HepG2 (cell line): Measurements from ENCODE around the gene GLIS2. TPM values are rescaled to one million over a fixed set of nuclear protein-coding genes. Genes with fewer than 3 reads are reported as not detected.
A peak's percentile ranks its signal among the peaks of the same experiment; 100 is the strongest.

ENCODE experiments used
- ARNT ChIP-seq: fragments of 450-650 bp; IDR thresholded peaks from 2 replicates; pipeline ENCODE4 v1.6.1; 2017
- CERS6 ChIP-seq: sonication (generic); formaldehyde crosslinking; IDR thresholded peaks from 2 replicates; pipeline ENCODE4 v1.5.0; 2020; ENCODE audit warnings: missing genetic modification reagents
- CHCHD3 ChIP-seq: sonication (generic); formaldehyde crosslinking; IDR thresholded peaks from 2 replicates; pipeline ENCODE4 v1.8.0; 2022; ENCODE audit warnings: mild to moderate bottlenecking, missing genetic modification reagents, moderate library complexity
- CSRNP2 ChIP-seq: sonication (generic); formaldehyde crosslinking; conservative IDR thresholded peaks from 2 replicates; pipeline ENCODE4 v1.8.0; 2022; ENCODE audit warnings: low read depth, missing genetic modification reagents
- E2F5 ChIP-seq: sonication (generic); formaldehyde crosslinking; conservative IDR thresholded peaks from 2 replicates; pipeline ENCODE4 v1.4.0; 2020; ENCODE audit warnings: missing genetic modification reagents
- FOXJ3 ChIP-seq: sonication (generic); formaldehyde crosslinking; IDR thresholded peaks from 2 replicates; pipeline ENCODE4 v1.4.0; 2020; ENCODE audit warnings: missing genetic modification reagents, mild to moderate bottlenecking, borderline replicate concordance
- KLF12 ChIP-seq: sonication (generic); formaldehyde crosslinking; IDR thresholded peaks from 2 replicates; pipeline ENCODE4 v1.4.0; 2020; ENCODE audit warnings: missing genetic modification reagents, borderline replicate concordance
- MTA3 ChIP-seq: sonication (generic); formaldehyde crosslinking; IDR thresholded peaks from 2 replicates; pipeline ENCODE4 v1.4.0; 2020; ENCODE audit warnings: missing genetic modification reagents
- NR2F6 ChIP-seq, 2 experiments: IDR thresholded peaks; 2 replicates each; pipeline ENCODE4 v1.6.1; 2016; ENCODE audit warnings: antibody characterized with exemption in 1 of 2, mild to moderate bottlenecking in 1 of 2
- NRL ChIP-seq: sonication (generic); formaldehyde crosslinking; IDR thresholded peaks from 2 replicates; pipeline ENCODE4 v1.5.0; 2020; ENCODE audit warnings: missing genetic modification reagents, mild to moderate bottlenecking, moderate library complexity, borderline replicate concordance
- PHB2 ChIP-seq: fragments of 450-650 bp; IDR thresholded peaks from 2 replicates; pipeline ENCODE4 v1.6.1; 2018; ENCODE audit not compliant: partially characterized antibody
- SATB2 ChIP-seq: sonication (generic); formaldehyde crosslinking; IDR thresholded peaks from 2 replicates; pipeline ENCODE4 v1.5.0; 2020; ENCODE audit warnings: missing genetic modification reagents
- TRIM24 ChIP-seq: sonication (generic); formaldehyde crosslinking; IDR thresholded peaks from 2 replicates; pipeline ENCODE4 v1.8.0; 2022; ENCODE audit warnings: mild to moderate bottlenecking, missing genetic modification reagents
- ZBTB25 ChIP-seq: IDR thresholded peaks from 2 replicates; pipeline ENCODE4 v1.6.1; 2018; ENCODE audit warnings: missing genetic modification reagents
- ZBTB42 ChIP-seq: sonication (generic); formaldehyde crosslinking; IDR thresholded peaks from 2 replicates; pipeline ENCODE4 v1.5.0; 2020; ENCODE audit warnings: mild to moderate bottlenecking, missing genetic modification reagents
- ZNF121 ChIP-seq: sonication (generic); formaldehyde crosslinking; IDR thresholded peaks from 2 replicates; pipeline ENCODE4 v1.5.0; 2020; ENCODE audit warnings: mild to moderate bottlenecking, missing genetic modification reagents
- ZNF362 ChIP-seq: sonication (generic); formaldehyde crosslinking; IDR thresholded peaks from 2 replicates; pipeline ENCODE4 v1.4.0; 2020; ENCODE audit warnings: missing genetic modification reagents, mild to moderate bottlenecking, borderline replicate concordance
- ZNF512B ChIP-seq: sonication (generic); formaldehyde crosslinking; IDR thresholded peaks from 2 replicates; pipeline ENCODE4 v1.5.1; 2020; ENCODE audit warnings: missing genetic modification reagents, mild to moderate bottlenecking, borderline replicate concordance
- ZNF768 ChIP-seq: sonication (generic); formaldehyde crosslinking; IDR thresholded peaks from 2 replicates; pipeline ENCODE4 v1.4.0; 2020; ENCODE audit warnings: missing genetic modification reagents
- ZNF879 ChIP-seq: sonication (generic); formaldehyde crosslinking; IDR thresholded peaks from 2 replicates; pipeline ENCODE4 v1.8.1; 2023; ENCODE audit warnings: missing genetic modification reagents
- polyA plus RNA-seq, 8 experiments: library from polyadenylated mRNA; depleted of rRNA in 3 of 8; stranded (reverse) in 7 of 8; unstranded in 1 of 8; fragments of >200 nt; fragmentation: Illumina TruSeq in 4 of 8; extraction: Trizol in 4 of 8; gene quantifications; 2 replicates each; pipeline versions ENCODE4 v1.2.1 to v1.2.3, GENCODE V29; 2011 to 2016; ENCODE audit warnings: low read depth in 4 of 8, missing spikeins in 1 of 8, mixed read lengths in 1 of 8; ENCODE audit not compliant: insufficient read depth in 1 of 8
- total RNA-seq, 5 experiments: library from RNA; depleted of rRNA; stranded (reverse); fragments of >200 nt; fragmentation: Illumina TruSeq; extraction: Trizol; gene quantifications; 2 replicates each; pipeline ENCODE4 v1.2.3, GENCODE V29; 2016; ENCODE audit warnings: low read depth in 1 of 5

Gene GLIS2
- total and polyA plus RNA-seq, 2 of the 13 experiments (the other 11 are each of a cell fraction or from before 2014, with no cell fraction given) = 0.28 to 0.29 TPM

GRCh38 chr16:4358831-4359561 lies 43.1 kb downstream of the GLIS2 start (continued):
- TF ChIP-seq ZNF121 (CRISPR knock-in tag) (peak; percentile 83), ZNF768 (CRISPR knock-in tag) (peak; percentile 45; the same call in 1 of the 2 replicates), PHB2 (no peak), ARNT (no peak), ZNF512B (no peak), CSRNP2 (CRISPR knock-in tag) (no peak), FOXJ3 (CRISPR knock-in tag) (no peak), ZNF879 (CRISPR knock-in tag) (no peak), CERS6 (no peak), NR2F6 (IDR thresholded peaks at IDR 0.05) (no peak), NR2F6 (CRISPR knock-in tag; IDR thresholded peaks at IDR 0.05) (peak; percentile 82), ZBTB42 (CRISPR knock-in tag) (no peak), SATB2 (CRISPR knock-in tag) (no peak), CHCHD3 (no peak), ZNF362 (CRISPR knock-in tag) (no peak), TRIM24 (CRISPR knock-in tag) (no peak), ZBTB25 (CRISPR knock-in tag) (no peak), E2F5 (CRISPR knock-in tag) (no peak), MTA3 (CRISPR knock-in tag) (no peak), KLF12 (CRISPR knock-in tag) (no peak), NRL (CRISPR knock-in tag) (0 out of 2 replicates have a peak, but pooled peaks have one; percentile 34)
